Adipocyte (in vitro differentiated cells): ENCODE data around the gene NUTM2A.
"Not testable (repeated sequence)": the region's sequence is repeated elsewhere in the genome, so short reads cannot be mapped to it uniquely, and the experiment has no call there.

ENCODE experiments used
- DNase-seq: peaks from one replicate; pipeline ENCODE4 v3.0.0-alpha.2; 2015; ENCODE audit warnings: low read depth
- H3K27me3 ChIP-seq: replicated peaks from 2 replicates; pipeline ENCODE4 v1.7.0; 2013; ENCODE audit warnings: mild to moderate bottlenecking, low read length, moderate library complexity; ENCODE audit not compliant: control insufficient read depth, insufficient read depth
- H3K36me3 ChIP-seq: 2 replicates; pipeline ENCODE4 v1.7.0; 2013; ENCODE audit warnings: low read length, mild to moderate bottlenecking, moderate library complexity; ENCODE audit not compliant: control insufficient read depth, insufficient read depth, severe bottlenecking
- H3K4me1 ChIP-seq: 2 replicates; pipeline ENCODE4 v1.7.0; 2013; ENCODE audit warnings: mild to moderate bottlenecking, low read length, moderate library complexity; ENCODE audit not compliant: control insufficient read depth, insufficient read depth
- H3K4me3 ChIP-seq: 2 replicates; pipeline ENCODE4 v1.7.0; 2013; ENCODE audit warnings: mild to moderate bottlenecking, low read length, moderate library complexity
- H3K9ac ChIP-seq: 2 replicates; pipeline ENCODE4 v1.7.0; 2013; ENCODE audit warnings: mild to moderate bottlenecking, low read length, moderate library complexity
- H3K9me3 ChIP-seq: 2 replicates; pipeline ENCODE4 v1.7.0; 2013; ENCODE audit warnings: mild to moderate bottlenecking, low read length, moderate library complexity; ENCODE audit not compliant: control insufficient read depth

Gene NUTM2A

GRCh38 chr10:87225148-87225547 lies at the start of gene NUTM2A:
TSS of gene NUTM2A (plus strand) at chr10:87225448. CDS start at chr10:87225831, 383 bp downstream.
- not testable (repeated sequence) for H3K4me3 ChIP-seq, H3K4me1 ChIP-seq, DNase-seq, H3K27me3 ChIP-seq, H3K9me3 ChIP-seq, H3K9ac ChIP-seq, H3K36me3 ChIP-seq

GRCh38 chr10:87177587-87177986 lies 47.7 kb upstream of the NUTM2A start:
- H3K36me3 ChIP-seq, H3K27me3 ChIP-seq, H3K9me3 ChIP-seq, H3K9ac ChIP-seq, H3K4me1 ChIP-seq, H3K4me3 ChIP-seq, DNase-seq: not testable (repeated sequence)

GRCh38 chr10:87184421-87184820 lies 40.8 kb upstream of the NUTM2A start:
- H3K36me3 ChIP-seq = peaks cover 30% of the 10 kb centered on the region
- H3K27me3 ChIP-seq, H3K9me3 ChIP-seq, H3K4me3 ChIP-seq, H3K4me1 ChIP-seq, H3K9ac ChIP-seq: not testable (repeated sequence)
- DNase-seq = peak; percentile 29

GRCh38 chr10:87186016-87186415 lies 39.2 kb upstream of the NUTM2A start:
- not testable (repeated sequence) for DNase-seq, H3K4me1 ChIP-seq, H3K27me3 ChIP-seq, H3K9me3 ChIP-seq, H3K9ac ChIP-seq, H3K4me3 ChIP-seq
- H3K36me3 ChIP-seq = peaks cover 30% of the 10 kb centered on the region

- H3K36me3 ChIP-seq = peaks cover 35% of the 10 kb centered on the region
- H3K9ac ChIP-seq, H3K9me3 ChIP-seq, H3K4me1 ChIP-seq, DNase-seq, H3K27me3 ChIP-seq, H3K4me3 ChIP-seq: not testable (repeated sequence)
Observed at GRCh38 chr10:87187573-87187972, 37.7 kb upstream of the NUTM2A start.

GRCh38 chr10:87191841-87192240 lies 33.4 kb upstream of the NUTM2A start:
- not testable (repeated sequence) for DNase-seq, H3K4me1 ChIP-seq, H3K4me3 ChIP-seq, H3K27me3 ChIP-seq, H3K9me3 ChIP-seq, H3K9ac ChIP-seq
- H3K36me3 ChIP-seq = peaks cover 21% of the 10 kb centered on the region

- not testable (repeated sequence) for H3K9ac ChIP-seq, DNase-seq, H3K36me3 ChIP-seq, H3K4me1 ChIP-seq, H3K27me3 ChIP-seq, H3K9me3 ChIP-seq
- H3K4me3 ChIP-seq = peak overlapping the region; percentile 69
Observed at GRCh38 chr10:87200924-87201323, 24.3 kb upstream of the NUTM2A start.

- H3K36me3 ChIP-seq, H3K27me3 ChIP-seq, DNase-seq, H3K4me1 ChIP-seq, H3K9me3 ChIP-seq, H3K9ac ChIP-seq, H3K4me3 ChIP-seq: not testable (repeated sequence)
Observed at GRCh38 chr10:87204801-87205200, 20.4 kb upstream of the NUTM2A start.

- not testable (repeated sequence) for H3K9ac ChIP-seq, H3K4me3 ChIP-seq, H3K36me3 ChIP-seq, H3K27me3 ChIP-seq, H3K9me3 ChIP-seq, DNase-seq, H3K4me1 ChIP-seq
Observed at GRCh38 chr10:87206922-87207321, 18.3 kb upstream of the NUTM2A start.

GRCh38 chr10:87210309-87210708 lies 14.9 kb upstream of the NUTM2A start:
- not testable (repeated sequence) for H3K9me3 ChIP-seq, H3K4me1 ChIP-seq, H3K9ac ChIP-seq, H3K27me3 ChIP-seq, H3K4me3 ChIP-seq, H3K36me3 ChIP-seq, DNase-seq

GRCh38 chr10:87211848-87212247 lies 13.4 kb upstream of the NUTM2A start:
- peak; percentile 14 for DNase-seq
- not testable (repeated sequence) for H3K4me1 ChIP-seq, H3K27me3 ChIP-seq, H3K9me3 ChIP-seq, H3K9ac ChIP-seq, H3K36me3 ChIP-seq, H3K4me3 ChIP-seq

- not testable (repeated sequence) for H3K27me3 ChIP-seq, H3K36me3 ChIP-seq, H3K4me3 ChIP-seq, DNase-seq, H3K4me1 ChIP-seq, H3K9me3 ChIP-seq, H3K9ac ChIP-seq
Observed at GRCh38 chr10:87213150-87213765, 12.0 kb upstream of the NUTM2A start.
